Epidermal melanocyte (primary cell): ENCODE data around the gene ZBTB4.
A peak's percentile ranks its signal among the peaks of the same experiment; 100 is the strongest.
"Not testable (repeated sequence)": the region's sequence is repeated elsewhere in the genome, so short reads cannot be mapped to it uniquely, and the experiment has no call there.

Source experiments
- DNase-seq: peaks from one replicate; pipeline ENCODE4 v3.0.0; 2011; ENCODE audit warnings: low spot score; ENCODE audit not compliant: insufficient read length

Gene ZBTB4

DNA sequence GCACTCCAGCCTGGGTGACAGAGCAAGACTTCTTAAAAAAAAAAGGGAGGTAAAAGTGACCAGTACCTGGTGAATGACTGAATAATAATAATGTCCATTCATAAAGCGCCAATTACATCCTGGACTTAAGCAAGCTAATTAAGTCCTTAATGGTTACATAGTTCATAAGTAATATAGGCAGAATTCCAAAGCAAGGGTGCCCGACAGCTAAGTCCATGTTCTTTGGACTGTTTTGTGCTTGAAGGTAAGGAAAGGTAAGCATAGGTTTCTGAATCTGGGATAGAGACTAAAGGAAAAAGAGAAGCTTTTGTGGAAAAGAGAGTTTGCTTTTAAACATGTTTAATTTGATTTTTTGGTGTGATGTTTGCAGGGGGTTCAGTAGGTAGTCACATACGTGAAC is 14.5 kb upstream of the ZBTB4 start:
- no peak for DNase-seq

DNA sequence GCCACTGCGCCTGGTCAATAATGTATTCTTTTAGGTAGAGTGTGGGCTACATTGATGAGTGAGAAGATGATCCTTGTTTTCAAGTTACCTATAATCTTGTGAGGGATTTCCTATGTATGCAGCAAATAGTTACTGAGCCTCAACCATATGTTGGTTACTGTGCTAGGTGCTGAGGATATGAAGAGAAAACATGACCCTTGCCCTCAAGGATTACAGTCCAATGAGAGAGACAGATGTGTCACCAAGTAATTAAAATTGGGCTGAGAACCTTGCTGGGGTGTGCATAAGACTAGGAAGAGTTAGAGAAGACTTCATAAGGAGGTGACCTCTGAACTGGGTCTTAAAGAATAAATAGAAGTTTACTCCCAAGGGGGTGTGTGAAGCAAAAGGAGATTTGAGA is 12.2 kb upstream of the ZBTB4 start:
- no peak for DNase-seq

- DNase-seq, result no peak
These were observed 10.7 kb upstream of the ZBTB4 start for GRCh38 chr17:7490144-7490543.

DNA sequence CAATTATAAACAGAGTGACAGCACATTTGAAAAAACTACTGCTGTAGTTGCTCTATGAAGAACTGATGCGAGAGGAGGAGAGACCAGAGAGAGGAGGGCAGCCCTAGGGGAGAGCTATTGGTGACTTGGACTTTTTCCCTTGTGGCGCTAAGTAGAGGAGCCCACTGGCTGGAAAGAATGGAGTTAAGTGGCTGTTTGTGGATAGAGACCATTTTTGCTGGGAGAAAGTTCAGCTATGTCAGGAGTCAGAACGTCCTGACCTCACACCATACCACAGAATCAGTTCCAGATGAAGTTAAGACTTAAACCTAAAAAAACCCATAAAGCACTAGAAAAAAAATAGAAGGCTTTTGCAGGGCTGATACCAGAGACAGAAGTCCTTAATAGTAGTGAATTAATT is 6.8 kb upstream of the ZBTB4 start:
- DNase-seq, result no peak

DNA sequence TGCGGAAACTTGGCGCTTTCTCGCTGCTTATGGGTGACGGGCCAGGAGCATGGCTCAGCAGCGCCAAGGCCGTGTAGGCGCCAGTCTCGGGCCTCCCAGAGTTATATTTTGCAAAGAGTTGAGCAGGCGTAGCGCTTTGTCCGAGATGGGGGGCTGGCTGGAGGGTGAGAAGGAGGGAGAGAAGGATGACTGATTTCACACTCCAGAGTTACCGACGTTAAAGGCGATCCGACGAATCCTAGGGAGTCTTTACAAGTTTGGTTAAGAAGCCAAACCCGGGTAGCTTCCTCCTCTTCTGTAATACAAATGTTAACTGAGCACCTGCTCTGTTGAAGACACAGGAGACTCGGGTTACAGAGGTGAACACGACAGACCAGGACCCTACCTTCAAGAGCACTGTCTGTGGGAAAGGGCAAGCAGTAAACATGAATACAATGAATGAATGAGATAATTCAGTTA is 5.5 kb upstream of the ZBTB4 start:
- DNase-seq, result no peak

GRCh38 chr17:7484067-7484918 is 4.9 kb upstream of the ZBTB4 start, which contains the start of gene POLR2A:
POLR2A (plus strand) TSS chr17:7484366.
- peak; percentile 95 for DNase-seq

- DNase-seq, result peak; percentile 92
These were observed 4.0 kb upstream of the ZBTB4 start for GRCh38 chr17:7483255-7484066.

GRCh38 chr17:7482742-7483088 is 3.3 kb upstream of the ZBTB4 start:
- DNase-seq, result not testable (repeated sequence)

DNA sequence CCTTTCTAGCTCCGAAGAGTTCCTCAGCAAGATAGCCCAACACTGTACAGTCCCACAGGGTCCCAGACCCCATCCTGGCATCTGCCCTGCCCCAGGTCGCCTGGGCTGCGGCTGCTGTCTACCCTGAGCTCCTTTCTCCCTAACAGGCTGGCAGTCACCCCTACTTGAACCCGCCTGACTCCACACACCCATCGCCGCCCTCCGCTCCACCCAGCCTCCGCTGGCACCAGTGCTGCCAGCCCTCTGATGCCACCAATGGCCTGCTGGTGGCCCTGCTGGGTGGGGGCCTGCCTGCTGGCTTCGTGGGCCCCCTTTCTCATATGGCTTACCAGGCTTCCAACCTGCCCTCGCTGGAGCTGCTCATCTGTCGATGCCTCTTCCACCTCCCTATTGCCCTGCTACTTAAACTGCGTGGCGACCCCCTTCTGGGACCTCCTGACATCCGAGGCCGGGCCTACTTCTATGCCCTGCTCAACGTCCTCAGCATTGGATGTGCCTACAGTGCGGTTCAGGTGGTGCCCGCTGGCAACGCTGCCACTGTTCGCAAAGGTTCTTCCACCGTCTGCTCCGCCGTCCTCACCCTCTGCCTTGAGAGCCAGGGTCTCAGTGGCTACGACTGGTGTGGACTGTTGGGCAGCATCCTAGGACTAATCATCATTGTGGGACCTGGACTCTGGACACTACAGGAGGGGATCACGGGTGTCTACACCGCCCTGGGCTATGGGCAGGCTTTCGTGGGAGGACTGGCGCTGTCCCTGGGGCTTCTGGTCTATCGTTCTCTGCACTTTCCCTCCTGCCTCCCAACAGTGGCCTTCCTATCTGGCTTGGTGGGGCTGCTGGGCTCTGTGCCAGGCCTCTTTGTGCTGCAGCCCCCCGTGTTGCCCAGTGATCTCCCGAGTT is 2.7 kb upstream of the ZBTB4 start:
- not testable (repeated sequence) for DNase-seq

GRCh38 chr17:7481275-7481674 is 1.8 kb upstream of the ZBTB4 start, which contains the start of gene SLC35G6:
SLC35G6 (plus strand) TSS chr17:7481446; CDS start chr17:7481517, 71 bp downstream.
- DNase-seq, result not testable (repeated sequence)

- DNase-seq, result no peak
These were observed 606 bp upstream of the ZBTB4 start for GRCh38 chr17:7480089-7480384.

DNA sequence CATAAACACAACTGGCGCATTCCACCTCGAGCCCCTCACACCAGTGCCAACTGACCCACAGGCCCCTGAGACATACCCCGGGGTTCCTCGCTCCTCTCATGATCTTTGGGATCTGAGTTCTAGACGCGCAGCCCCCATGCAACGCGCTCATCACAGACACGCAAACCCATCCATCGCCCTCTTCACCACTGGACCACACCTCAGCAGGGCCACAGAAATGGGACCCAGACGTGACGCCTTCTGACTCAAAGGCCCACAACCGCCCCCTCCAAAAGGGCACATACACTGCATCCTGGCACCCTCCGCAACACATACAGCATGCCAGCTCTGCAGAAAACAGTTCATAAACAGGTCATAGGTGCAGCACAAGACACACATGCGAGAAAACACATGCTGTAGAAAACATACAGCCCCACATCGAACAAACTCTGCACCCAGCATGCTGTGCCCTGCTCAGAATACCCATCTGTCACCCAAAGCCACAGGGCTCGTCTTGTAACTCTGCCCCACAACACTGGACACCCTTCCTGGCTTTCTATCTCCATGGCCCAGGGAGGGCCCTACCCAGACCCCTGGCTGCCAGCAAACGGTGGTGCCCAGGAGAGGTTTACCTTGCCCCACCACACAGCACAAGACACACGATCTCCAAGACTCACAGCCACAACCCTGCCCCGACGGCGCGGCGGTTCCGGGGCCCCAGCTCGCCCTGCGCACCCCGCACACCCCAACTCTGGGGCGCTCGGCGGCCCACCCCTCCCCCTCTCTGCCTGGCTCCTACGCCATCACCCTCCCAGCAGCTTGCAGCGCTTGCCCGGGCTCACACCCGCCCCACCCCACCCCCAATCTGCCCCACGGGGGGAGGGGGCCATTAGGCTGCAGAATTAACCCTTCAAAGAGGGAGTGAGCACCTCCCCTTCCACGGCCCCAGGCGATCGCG is 887 bp downstream of the ZBTB4 start:
- peak; percentile 61 for DNase-seq

GRCh38 chr17:7477392-7478275 is 1.8 kb downstream of the ZBTB4 start:
- peak; percentile 92 for DNase-seq

DNA sequence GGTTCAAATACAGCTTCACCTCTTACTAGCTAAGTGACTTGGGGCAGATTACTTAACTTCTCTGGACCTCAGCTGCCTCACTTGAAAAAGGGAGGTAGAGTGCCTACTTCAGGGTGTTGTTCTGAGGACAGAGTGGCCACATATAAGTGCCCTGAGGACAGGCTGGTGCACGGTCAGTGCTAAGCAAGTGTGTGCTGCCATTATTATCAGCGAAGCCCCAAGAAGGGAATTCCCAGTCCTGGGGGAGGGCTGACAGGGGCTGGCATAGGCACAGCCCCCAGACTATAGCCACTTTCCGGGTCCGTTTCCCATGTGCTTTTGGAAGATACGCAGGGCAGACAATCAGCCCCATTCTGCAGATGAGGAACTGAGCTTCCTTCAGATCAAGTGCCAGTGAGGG is 2.5 kb downstream of the ZBTB4 start:
- DNase-seq, result no peak

DNA sequence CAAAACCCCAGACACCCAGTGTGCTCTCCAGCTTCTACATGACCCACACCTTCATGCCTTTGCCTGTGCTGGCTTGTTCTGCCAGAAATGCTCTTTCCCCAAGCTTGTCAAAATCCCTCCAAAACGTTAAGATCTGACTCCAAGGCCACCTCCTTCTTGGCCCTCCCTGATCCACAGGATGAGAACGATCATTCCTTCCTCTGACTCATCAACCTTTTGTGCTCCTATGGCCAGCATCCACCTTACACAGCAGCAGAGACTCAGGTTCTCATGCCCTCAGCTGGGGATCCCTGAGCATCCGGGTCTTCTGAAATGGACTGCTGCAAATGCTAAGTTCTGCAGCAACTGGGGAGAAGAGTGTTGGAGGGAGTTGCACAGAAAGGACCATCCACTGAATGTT is 2.9 kb downstream of the ZBTB4 start:
- no peak for DNase-seq

- DNase-seq, result no peak
These were observed 3.5 kb downstream of the ZBTB4 start for GRCh38 chr17:7475764-7476422.

- DNase-seq, result not testable (repeated sequence)
These were observed 4.7 kb downstream of the ZBTB4 start for GRCh38 chr17:7474767-7475166.

- no peak for DNase-seq
These were observed 7.7 kb downstream of the ZBTB4 start for GRCh38 chr17:7471729-7472128.

- DNase-seq, result not testable (repeated sequence)
These were observed 8.9 kb downstream of the ZBTB4 start for GRCh38 chr17:7470457-7470973.
